Cardiac muscle cell (in vitro differentiated cells and primary cell): Measurements from ENCODE around the gene PAPPA2. TPM values are rescaled to one million over a fixed set of nuclear protein-coding genes. Genes with fewer than 3 reads are reported as not detected.

Source experiments
- DNase-seq, 2 donors: peaks; one replicate each; pipeline versions ENCODE4 v3.0.0 to v3.0.0-alpha.2; 2010 to 2017; ENCODE audit warnings: low read depth in 1 of 2, low spot score in 1 of 2
- H3K27ac ChIP-seq: fragments of 200-600 bp; sonication (generic); 2 replicates; pipeline ENCODE4 v1.5.1; 2016
- H3K27me3 ChIP-seq: fragments of 200-600 bp; sonication (generic); 2 replicates; pipeline ENCODE4 v1.6.0; 2016; ENCODE audit warnings: control low read depth
- H3K36me3 ChIP-seq: fragments of 200-600 bp; sonication (generic); 2 replicates; pipeline ENCODE4 v1.5.1; 2016; ENCODE audit warnings: control low read depth
- H3K4me1 ChIP-seq: fragments of 200-600 bp; sonication (generic); 2 replicates; pipeline ENCODE4 v1.8.1; 2017; ENCODE audit warnings: low read depth, mild to moderate bottlenecking, mixed run types
- H3K4me3 ChIP-seq: fragments of 200-600 bp; sonication (generic); 2 replicates; pipeline ENCODE4 v1.5.1; 2016; ENCODE audit warnings: mild to moderate bottlenecking
- H3K9me3 ChIP-seq: fragments of 200-600 bp; sonication (generic); 2 replicates; pipeline ENCODE4 v1.5.1; 2017; ENCODE audit warnings: low read depth, mild to moderate bottlenecking, control low read depth
- CTCF ChIP-seq: IDR thresholded peaks from 2 replicates; pipeline ENCODE4 v1.5.1; 2012; ENCODE audit warnings: low read depth, mild to moderate bottlenecking, low read length
- polyA plus RNA-seq: library from polyadenylated mRNA; unstranded; fragments of >200 nt; fragmentation: Nextera tagmentation; extraction: Ambion mirVana; gene quantifications from 2 replicates; pipeline ENCODE4 v1.2.1, GENCODE V29; 2016
- total RNA-seq: library from RNA; depleted of rRNA; stranded (reverse); fragments of >200 nt; gene quantifications from 2 replicates; pipeline ENCODE4 v1.2.3, GENCODE V29; 2016

The PAPPA2 gene
- total and polyA plus RNA-seq, 2 experiments from 2014 or later, result 1.2 to 2.9 TPM

GRCh38 chr1:176879784-176880620, 417.0 kb downstream of the PAPPA2 start:
- TF ChIP-seq CTCF, result no peak
- H3K36me3 ChIP-seq, result no peaks in the 10 kb centered on the region
- H3K9me3 ChIP-seq, result no peaks in the 10 kb centered on the region
- no peak overlapping the region for H3K4me3 ChIP-seq
- H3K27me3 ChIP-seq, result no peaks in the 10 kb centered on the region
- H3K4me1 ChIP-seq, result no peaks in the 10 kb centered on the region
- no peak overlapping the region for H3K27ac ChIP-seq
- no peak for DNase-seq

- TF ChIP-seq CTCF, result peak; percentile 85
- no peaks in the 10 kb centered on the region for H3K9me3 ChIP-seq
Measured at GRCh38 chr1:176880955-176881595, 418.1 kb downstream of the PAPPA2 start.

DNA sequence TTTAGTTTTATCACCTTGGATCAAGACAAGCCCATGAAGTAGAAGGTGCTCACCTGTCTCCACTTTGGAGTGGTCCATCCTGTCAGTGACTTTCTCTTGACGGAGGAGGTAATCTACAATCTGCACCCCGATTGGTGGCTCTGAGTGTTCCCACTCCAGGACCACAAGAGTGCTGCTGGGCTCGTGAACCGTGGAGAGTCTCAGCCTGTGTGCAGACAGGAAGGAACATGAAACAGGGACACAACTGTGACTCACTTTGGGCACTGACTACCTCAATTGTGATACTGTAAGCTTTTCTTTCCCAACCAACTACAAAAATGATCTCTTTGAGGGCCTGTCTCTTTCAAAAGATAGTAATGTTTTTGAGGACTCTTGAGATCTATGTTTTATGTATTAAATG, 421.3 kb downstream of the PAPPA2 start:
- H3K9me3 ChIP-seq, result no peaks in the 10 kb centered on the region
- no peak for DNase-seq
- H3K4me1 ChIP-seq, result no peaks in the 10 kb centered on the region
- H3K36me3 ChIP-seq, result no peaks in the 10 kb centered on the region
- H3K4me3 ChIP-seq, result no peak overlapping the region
- no peak for TF ChIP-seq CTCF
- no peak overlapping the region for H3K27ac ChIP-seq
- H3K27me3 ChIP-seq, result no peaks in the 10 kb centered on the region

More at GRCh38 chr1:176880955-176881595, 418.1 kb downstream of the PAPPA2 start:
- no peak overlapping the region for H3K4me3 ChIP-seq
- no peaks in the 10 kb centered on the region for H3K36me3 ChIP-seq
- H3K27me3 ChIP-seq, result no peaks in the 10 kb centered on the region
- no peaks in the 10 kb centered on the region for H3K4me1 ChIP-seq
- peak; percentile 82 to 93 for DNase-seq
- no peak overlapping the region for H3K27ac ChIP-seq

DNA sequence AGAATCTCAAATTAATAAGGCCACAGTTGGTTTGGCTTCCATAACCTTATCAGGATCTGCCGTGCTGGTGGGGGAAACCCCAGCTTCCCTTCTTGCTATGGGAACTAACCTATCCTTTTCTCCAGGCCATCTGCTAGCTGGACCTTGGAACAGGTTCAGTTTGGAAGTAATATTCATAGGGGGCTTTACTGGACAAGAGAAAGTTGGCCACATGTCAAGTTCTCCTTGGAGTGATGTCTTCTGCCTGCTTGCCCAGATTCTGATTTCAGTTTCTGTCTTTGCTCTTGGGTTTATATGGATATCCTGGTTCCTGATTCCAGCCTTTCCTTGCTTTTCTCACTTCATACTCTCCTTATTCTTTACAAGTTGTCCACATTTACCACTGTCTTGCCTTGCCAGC, 421.9 kb downstream of the PAPPA2 start:
- H3K36me3 ChIP-seq, result no peaks in the 10 kb centered on the region
- H3K27ac ChIP-seq, result no peak overlapping the region
- no peak for DNase-seq
- TF ChIP-seq CTCF, result no peak
- no peaks in the 10 kb centered on the region for H3K27me3 ChIP-seq
- no peaks in the 10 kb centered on the region for H3K4me1 ChIP-seq
- no peak overlapping the region for H3K4me3 ChIP-seq
- no peaks in the 10 kb centered on the region for H3K9me3 ChIP-seq

GRCh38 chr1:176885341-176885740, 422.4 kb downstream of the PAPPA2 start:
- Histone ChIP-seq H3K27ac (no peak overlapping the region), H3K27me3 (no peaks in the 10 kb centered on the region), H3K9me3 (no peaks in the 10 kb centered on the region), H3K4me3 (no peak overlapping the region), H3K36me3 (no peaks in the 10 kb centered on the region), H3K4me1 (no peaks in the 10 kb centered on the region)
- no peak for TF ChIP-seq CTCF
- DNase-seq, result no peak
